HG03469 (cell line): ENCODE results near the gene CLP1.
"Not testable (repeated sequence)": the region's sequence is repeated elsewhere in the genome, so short reads cannot be mapped to it uniquely, and the experiment has no call there.

ENCODE experiments used
- ATAC-seq: cut with Tn5 transposase; IDR thresholded peaks from one replicate; pipeline ENCODE4 v1.9.1; 2021; ENCODE audit warnings: mild to moderate bottlenecking, moderate library complexity, moderate number of reproducible peaks; ENCODE audit not compliant: unreplicated experiment

CLP1 gene

GRCh38 chr11:57640068-57640800 lies 17.3 kb upstream of the CLP1 start:
- ATAC-seq, result no peak

- ATAC-seq, result no peak
Observed at GRCh38 chr11:57641011-57641807, 16.4 kb upstream of the CLP1 start.

- ATAC-seq, result no peak
Observed at GRCh38 chr11:57643802-57644201, 13.8 kb upstream of the CLP1 start.

- ATAC-seq, result peak; percentile 30
Observed at GRCh38 chr11:57644748-57645688, 12.5 kb upstream of the CLP1 start.

DNA sequence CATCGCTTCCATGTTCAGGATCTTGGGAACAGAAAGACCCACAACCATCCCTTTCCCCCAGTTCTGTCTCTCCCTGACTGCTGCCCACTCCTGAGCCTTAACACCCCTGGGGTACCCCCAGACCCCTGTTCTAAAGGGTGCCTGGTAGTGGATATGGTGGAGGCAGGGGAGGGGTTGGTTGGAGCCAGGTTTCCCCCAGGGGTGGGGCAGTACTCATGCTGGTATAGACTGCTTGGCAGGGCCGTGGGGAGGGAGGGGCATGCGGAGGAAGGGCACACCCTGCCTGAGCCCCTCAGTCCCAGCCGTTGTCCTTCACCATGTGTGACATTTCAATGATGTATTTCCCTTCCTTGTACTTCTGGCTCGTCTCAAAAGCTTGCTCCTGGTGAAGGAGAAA lies 11.9 kb upstream of the CLP1 start:
- no peak for ATAC-seq

- no peak for ATAC-seq
Observed at GRCh38 chr11:57646194-57646798, 11.3 kb upstream of the CLP1 start.

GRCh38 chr11:57646799-57647303 lies 10.7 kb upstream of the CLP1 start:
- ATAC-seq, result no peak

- ATAC-seq, result no peak
Observed at GRCh38 chr11:57647372-57647771, 10.2 kb upstream of the CLP1 start.

DNA sequence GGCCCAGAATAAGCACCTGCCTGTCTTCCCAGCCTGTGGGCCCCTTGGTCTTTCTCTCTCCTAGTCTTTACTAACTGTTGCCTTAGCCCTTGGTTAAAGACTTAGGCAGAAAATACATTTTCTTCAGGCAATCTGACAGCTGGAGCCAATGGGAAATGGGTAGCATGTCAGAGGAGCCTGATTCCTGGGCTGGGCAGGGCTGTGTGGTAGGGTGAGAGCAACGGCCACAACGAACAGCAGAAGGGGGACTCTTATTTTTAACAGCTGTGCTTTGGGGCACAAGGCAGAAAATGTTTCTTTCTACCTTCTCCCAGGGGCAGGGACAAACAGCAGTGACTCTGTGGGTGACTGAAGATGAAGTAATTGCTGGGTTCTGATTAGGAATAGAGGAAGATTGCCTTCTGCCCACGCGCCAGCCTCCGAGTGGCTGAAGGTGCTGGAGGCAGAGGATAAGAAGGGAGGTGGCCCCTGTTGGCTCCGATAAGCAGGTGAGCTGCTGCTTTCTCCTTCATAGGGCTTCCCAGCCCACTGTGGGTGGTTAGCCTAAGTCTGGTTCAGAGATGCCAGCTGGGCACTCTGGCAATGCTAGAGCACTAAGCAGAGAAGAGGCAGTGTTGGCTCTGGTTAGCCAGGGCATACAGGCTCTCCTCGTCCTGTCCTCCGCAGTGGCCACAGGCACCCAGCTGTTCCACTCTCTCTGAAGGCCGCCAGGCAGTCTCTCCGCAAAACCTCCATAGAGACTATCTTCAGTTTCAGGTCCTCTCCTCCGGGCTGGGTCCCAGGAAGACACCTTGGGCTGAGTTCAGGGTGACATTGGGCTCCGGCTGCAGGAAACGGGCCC lies 9.4 kb upstream of the CLP1 start:
- no peak for ATAC-seq

DNA sequence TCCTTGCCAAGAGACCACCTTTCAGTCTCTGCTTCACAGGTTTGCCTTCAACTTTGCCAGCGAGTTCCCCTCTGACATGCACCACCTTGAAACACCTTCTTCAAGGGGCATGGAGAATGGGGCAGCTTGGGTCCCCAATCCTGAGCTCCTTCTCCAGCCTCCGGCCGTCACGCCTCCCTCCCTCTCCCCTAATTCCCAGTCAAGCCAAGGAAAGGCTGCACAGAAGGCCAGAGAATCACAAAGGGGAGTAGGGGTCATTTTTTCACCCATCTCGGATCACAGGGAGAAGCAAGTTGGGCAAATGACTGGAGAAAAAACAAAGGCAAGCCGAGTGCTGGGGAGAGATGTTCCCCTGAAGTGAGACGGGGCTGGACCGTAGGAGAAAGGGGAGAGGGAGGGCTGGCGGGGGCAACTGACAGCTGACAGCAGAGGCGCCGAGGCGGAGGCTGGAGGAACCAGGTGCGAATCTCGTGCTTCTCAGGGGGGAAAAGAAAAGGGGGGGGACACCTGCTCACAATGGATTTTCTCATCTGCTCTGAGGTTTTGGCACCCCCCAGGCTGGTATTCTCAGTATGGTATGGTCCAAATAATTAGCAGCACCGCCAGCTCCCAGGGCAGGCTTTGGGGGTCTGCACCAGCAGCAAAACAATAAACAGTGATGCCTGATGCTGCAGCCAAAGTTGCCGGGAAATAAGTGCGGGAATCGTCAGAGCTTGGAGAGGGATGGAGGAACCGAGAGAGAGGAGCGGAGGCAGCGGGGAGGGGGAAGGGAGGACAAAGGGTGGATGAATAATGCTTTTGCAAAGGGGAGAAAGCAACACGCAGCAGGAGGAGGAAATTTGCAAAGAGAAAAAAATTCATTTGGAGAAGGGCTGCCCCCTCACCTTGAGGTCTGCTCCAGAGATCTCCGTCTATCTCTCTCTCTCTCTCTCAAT lies 8.5 kb upstream of the CLP1 start:
- ATAC-seq, result no peak

DNA sequence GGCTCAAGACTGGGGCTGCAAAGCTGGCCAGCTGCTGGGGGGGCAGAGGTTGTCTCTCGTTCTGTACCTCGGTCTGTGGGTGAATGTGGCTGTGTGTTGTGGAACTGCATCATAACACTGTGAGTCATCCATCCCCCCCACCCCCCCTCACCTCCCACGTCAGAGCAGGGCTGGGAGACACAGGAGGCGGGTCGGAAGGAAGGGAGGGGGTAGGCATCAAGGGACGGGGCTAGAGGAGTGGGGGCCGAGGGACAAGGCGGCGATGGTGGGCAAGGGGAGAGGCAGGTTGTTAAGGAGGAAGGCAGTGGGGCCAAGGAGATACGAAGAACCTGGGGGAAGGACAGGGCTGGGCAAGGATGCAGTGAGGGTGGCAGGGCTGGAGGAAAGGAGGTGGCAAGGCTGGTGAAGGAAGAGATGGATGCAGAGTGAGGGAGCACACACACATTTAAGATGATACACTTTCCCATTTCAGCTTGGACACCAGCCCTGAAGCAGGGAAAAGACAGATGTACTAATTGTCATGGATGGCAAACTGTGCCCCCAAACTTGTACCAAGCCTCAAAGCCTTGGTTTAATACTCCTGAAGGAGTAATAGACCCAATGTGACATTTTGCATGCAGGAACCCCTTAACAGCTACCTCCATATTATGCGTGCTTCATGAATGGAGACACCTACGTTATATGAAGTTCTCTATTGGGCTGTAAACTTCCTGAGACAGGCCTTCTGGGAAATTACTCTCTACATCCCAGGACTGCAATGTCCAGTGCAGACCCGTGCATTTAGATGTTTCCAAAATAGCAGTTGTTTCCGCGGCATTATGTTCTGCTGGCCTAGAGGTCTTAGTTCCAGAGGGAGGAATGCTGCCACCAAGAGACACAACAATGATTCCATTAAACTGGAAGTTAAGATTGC lies 7.5 kb upstream of the CLP1 start, which contains the start of gene YPEL4:
Gene YPEL4, minus strand, starts transcription at position 87 of the 913 bp plus-strand sequence. CDS start 2,805 bp downstream, outside the sequence.
- no peak for ATAC-seq

DNA sequence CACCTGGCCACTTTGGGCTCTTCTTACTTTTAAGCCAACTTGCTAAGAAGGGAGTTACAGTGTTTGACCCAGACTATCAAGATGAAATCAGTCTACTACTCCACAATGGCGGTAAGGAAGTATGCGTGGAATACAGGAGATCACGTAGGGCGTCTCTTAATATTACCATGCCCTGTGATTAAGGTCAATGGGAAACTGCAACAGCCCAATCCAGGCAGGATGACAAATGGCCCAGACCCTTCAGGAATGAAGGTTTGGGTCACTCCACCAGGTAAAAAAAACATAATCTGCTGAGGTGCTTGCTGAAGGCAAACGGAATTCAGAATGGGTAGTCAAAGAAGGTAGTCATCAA lies 6.8 kb upstream of the CLP1 start:
- no peak for ATAC-seq

DNA sequence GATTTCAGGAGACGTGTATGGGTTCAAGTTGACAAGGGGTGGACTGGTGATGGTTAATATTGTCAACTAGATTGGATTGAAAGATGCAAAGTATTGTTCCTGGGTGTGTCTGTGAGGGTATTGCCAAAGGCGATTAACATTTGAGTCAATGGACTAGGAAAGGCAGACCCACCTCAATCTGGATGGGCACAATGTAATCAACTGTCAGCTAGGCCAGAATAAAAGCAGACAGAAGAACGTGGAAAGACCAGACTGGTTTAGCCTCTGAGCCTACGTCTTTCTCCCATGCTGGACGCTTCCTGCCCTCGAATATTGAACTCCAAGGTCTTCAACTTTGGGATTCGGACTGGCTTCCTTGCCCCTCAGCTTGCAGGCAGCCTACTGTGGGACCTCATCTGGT lies 6.2 kb upstream of the CLP1 start:
- ATAC-seq, result no peak

DNA sequence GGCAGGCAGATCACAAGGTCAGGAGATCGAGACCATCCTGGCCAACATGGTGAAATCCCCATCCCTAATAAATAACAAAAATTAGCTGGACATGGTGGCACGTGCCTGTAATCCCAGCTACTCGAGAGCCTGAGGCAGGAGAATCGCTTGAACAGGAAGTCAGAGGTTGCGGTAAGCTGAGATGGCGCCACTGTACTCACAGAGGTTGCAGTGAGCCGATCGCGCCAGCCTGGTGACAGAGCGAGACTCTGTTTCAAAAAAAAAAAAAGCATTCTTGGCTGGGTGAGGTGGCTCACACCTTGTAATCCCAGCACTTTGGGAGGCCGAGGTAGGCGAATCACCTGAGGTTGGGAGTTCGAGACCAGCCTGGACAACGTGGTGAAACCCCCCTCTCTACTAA lies 5.3 kb upstream of the CLP1 start:
- not testable (repeated sequence) for ATAC-seq

DNA sequence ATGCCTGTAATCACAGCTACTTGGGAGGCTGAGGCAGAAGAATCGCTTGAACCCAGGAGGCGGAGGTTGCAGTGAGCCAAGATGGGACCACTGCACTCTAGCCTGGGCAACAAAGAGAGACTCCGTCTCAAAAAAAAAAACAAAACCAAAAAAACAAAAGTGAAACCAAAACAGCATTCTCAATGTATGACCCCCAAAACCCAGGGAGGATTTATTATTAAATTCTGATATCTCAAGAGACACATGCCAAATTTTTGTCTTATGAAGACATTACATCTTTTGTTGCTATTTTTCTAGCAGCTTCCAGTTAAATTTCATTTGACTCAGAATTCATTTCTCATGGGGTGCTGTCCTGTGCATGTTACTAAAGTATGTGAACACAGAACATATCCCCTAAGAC lies 4.9 kb upstream of the CLP1 start:
- no peak for ATAC-seq

DNA sequence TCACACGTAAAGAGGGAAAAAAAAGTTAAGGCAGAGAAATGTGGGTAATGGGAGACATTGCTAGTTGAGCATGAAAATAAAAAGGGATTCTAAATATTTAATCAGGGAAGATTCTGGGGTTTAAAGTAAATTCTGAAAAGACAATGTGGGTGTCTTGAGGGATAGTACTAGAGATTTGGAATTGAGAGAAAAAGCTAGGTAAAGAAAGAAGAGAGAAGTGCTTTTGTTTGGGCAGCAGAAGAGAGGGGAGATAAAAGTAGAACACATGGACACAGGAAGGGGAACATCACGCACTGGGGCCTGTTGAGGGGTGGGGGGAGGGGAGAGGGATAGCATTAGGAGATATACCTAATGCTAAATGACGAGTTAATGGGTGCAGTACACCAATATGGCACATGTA lies 4.4 kb upstream of the CLP1 start:
- no peak for ATAC-seq

DNA sequence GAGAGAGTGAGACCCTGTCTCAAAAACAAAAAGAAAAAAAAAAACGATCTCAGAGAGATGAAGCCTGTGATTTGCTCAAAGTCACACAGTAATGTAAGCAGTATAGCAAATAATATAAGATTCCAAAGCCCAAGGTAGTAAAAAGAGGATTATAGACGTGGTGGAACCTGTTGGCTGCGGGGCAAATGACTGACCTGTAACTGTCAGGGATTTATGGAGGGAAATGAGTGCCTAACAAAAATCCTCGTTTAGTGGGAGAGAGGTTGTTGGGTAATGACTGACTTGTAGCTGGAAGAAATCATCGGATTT lies 723 bp upstream of the CLP1 start:
- no peak for ATAC-seq

DNA sequence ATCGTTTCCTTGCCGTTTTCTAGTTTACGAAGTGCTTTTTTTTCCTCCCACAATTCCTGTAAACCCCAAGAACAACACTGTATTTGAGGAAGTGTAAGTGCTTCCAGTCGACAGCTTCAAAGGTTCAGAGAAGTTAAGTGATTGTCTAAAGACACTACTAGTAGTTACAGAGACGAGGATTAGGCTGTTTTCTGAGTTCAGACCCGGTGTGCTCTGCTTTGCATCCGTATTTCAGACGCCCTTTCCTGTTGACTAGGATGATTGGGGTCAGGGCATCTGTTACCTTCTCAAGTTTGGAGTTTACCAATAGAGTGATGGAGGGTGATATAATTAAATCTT lies 430 bp downstream of the CLP1 start:
- ATAC-seq, result no peak
